HG02571 (cell line): ENCODE measurements around the gene PTH2.

Experiments used
- ATAC-seq: cut with Tn5 transposase; IDR thresholded peaks from one replicate; pipeline ENCODE4 v1.9.1; 2021; ENCODE audit warnings: mild to moderate bottlenecking, moderate library complexity; ENCODE audit not compliant: unreplicated experiment

PTH2 gene

DNA sequence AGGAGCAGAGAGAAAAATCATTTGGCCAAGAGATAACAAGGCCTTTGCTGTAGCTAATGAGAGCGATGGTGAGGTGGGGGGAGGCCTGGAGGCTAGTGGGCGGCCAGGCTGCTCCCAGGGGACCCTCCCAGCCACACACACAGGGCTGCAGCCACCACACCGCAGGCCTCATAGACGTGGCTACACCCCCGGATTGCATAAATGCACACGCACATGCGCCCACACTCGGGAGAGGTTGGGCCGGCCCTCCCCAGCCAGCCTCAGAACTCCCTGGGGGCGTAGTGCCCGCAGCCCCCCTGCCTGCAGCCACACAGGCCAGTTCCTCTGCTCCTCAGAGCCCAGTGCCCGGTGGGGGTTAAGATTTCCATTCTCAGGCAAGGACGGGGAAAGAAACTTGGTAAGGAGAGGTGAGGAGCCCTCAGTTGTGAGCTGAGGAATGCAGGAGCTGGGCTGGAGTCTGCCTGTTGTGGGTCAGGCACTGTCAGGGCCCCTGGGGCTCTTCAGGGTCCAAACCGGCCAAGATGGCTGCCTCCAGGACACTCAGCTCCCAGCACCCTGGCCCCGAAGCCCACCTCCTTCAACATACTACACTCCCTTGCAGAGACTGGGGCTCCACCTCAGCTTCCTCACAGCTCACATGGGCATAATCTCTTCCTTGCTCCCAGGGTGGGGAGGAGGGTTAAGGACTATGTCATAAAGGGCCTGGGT is 8.0 kb downstream of the PTH2 start:
- no peak for ATAC-seq

DNA sequence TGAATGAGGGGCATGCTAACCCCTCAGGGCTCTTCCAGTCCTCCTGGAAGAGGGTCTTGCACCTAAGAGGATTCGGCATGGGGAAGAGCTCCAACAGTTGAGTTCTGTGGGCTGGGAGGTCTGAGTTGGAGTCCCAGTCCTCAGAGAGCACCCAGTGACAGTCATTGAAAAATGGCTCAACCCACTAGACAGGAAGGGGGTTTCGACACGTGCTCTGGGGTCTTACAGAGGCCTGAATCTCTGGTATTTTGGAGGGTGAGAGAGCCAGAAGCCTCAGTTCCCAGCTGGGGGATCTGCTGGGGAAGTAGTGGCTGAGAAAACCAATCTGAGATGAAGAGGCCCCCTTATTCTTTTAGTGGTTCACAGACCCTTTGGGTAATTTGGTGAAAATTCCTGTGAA is 9.0 kb downstream of the PTH2 start:
- ATAC-seq = no peak

DNA sequence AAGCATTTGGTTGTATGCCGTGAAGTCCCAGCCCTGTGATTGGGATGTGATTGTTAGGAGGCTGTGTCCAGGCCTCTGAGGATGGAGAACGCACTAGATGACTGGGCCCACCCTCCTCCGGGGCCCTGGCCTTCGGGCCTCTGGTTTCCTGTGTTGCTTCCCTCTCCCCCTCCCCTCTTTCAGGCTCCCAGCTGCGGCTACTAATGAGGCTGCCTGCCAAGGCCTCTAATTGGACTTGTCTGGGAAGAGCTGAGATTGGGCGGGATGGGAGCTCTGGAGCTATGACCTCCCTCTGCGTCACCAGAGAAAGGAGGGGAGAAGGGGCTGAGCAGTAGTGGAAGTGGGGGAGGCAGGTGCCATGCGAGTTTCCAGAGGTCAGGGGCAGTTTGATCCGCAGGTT is 9.9 kb downstream of the PTH2 start:
- ATAC-seq = no peak

DNA sequence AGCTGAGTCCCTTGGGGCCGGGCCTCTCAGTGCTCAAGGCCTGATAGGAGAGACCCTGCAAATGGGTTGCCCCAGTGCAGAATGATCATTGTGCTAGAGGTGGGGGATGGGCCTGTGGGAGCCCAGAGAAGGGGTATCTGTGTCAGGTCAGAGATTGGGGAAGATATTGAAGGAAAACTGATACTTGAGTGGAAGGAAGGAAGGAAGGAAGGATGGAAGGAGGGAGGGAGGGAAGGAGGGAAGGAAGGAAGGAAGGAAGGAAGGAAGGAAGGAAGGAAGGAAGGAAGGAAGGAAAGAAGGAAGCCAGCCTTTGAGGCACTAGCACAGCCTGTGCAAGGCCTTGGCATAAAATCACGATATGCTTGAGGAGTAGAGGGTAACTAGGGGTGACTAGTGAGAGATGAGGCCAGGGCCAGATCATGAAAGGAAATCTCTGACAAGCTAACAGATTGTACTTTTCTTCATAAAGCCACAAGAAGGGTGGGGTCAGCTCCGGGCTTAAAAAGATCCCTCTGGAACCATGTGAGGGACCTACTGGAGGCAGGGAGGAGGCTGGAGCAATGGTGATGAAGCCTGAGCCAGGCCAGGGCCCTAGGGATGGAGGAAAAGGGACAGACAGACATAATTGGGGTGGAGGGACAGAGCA is 11.4 kb downstream of the PTH2 start:
- ATAC-seq = no peak

DNA sequence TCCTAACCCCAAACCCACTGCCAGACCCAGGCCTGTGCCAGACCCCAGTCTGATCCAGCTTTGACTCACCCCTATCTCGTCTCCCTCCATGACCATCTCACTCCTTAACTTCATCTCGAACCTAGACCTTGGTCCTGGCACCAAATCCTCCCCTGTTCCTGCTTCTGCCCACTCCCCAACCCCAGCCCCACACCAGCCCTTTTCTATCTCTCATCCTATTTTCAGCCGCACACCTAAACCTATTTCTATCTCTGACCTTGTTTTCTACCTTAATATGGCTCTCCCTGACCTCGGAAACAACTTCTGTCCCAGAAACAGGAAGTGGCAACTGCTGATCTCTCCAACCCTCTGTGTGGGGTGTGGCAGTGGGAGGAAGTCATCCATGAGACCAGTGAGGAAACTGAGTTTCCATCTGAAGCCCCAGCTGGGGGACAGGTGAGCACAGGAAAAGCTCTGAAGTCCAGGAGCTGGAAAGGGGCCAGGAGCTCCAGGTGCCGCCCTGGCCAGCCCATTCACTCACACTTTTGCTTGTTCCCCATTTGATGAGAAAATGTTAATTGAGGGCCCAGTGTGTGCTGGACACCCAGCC is 13.7 kb downstream of the PTH2 start:
- ATAC-seq = no peak

DNA sequence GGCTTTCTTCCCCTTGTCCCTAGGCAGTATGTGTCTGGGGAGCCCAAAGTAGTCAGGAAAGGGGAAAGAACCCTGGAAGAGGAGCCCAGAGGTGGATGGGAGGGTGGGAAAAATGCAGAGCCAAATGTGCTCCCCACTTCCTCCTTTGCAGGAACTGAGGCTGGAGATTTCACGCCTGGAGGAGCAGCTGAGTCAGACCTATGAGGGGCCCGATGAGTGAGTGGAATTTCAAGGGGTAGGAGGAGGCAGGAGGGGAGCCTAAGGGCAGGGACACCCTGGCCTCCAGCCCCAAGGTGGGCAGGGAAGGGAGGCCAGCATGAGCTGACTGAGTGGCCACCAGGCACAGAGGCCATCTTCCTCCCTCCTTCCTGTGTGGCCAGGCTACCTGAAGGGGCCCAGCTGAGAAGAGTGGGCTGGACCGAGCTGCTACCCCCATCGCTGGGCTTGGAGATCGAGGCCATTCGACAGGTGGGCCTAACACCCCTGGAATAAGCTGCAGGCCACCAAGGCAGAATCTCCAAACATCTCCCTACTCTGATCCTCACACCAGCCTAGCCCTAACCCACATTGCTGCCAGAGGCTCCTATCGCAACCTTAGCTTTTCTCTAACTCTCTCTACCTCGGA is 14.3 kb downstream of the PTH2 start:
- ATAC-seq = no peak

DNA sequence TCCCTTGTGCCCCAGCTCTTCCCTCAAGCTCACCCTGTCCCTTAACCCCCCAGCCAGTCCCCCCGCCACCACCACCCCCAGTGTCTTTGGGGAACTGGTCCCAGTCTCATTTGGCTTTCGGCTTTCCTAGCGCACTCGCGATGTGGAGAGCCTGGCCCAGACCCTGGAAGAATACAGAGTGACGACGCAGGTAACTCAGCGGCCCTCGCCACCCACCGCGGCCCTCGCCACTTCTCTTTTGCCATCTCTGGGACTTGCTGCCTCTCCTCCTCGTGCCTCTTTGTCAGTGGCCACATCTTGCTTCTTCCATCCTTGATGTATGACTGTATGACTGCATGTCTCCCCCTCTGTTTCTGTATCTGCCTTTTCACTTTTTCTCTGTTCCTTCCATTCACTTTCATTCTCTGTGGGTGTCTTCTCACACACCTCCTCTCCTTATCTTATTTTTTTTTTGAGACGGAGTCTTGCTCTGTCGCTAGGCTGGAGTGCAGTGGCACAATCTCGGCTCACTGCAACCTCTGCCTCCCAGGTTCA is 15.7 kb downstream of the PTH2 start:
- ATAC-seq = no peak

DNA sequence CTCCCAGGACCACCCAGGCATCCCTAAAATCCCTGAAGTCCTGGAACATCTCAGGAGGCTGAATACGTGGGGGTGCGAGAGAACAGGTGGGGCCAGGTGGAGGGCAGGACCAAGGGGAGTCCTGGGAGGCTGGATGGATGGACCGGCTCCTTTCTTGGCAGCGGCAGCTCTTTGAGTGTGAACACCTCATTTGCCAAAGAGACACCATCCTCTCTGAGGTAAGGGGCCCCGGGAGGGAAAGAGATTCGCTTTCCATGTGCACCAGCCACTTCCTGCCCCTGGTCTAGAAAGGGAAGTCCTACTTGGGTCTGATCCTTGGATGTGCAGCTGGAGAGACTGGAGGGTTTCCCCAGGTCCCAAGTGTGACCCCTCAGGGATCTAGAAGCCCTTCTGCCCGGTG is 16.2 kb downstream of the PTH2 start:
- no peak for ATAC-seq

DNA sequence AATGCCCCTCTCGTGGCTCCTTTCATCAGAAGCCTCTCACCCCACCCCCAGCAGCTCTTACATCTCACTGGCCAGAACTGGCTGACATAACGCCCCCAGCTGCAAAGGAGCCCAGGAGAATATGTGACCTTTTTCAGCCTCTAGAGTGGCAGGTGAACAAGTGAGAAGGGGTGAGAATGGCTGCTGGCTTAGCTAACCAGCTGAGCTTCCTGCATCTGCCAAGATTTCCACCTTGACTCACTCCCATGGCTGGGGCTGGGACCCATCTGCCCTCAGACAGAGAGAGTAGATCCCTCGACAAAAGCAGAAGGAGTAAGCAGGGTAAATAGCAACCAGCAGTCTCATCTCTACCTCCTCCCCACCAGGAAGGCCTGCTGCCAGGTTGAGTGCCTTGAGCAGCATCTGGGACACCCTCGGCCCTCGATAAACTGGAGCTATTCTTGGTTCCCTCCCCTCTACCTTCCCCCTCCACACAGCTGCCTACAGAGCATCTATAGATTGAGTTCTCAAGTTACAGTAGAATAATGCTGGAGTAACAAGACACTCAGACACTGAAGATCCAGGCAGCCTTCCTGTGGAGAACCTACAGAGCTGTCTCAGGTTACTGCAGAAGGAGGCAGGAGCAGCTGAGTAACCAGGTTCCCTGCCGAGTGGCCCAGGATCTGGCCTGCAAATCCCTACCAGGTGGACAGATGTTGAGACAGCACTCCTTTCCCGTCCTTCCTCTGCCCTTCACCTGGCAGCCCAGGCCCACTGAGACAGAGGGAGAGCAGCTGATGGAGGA is 19.6 kb downstream of the PTH2 start:
- ATAC-seq = no peak

DNA sequence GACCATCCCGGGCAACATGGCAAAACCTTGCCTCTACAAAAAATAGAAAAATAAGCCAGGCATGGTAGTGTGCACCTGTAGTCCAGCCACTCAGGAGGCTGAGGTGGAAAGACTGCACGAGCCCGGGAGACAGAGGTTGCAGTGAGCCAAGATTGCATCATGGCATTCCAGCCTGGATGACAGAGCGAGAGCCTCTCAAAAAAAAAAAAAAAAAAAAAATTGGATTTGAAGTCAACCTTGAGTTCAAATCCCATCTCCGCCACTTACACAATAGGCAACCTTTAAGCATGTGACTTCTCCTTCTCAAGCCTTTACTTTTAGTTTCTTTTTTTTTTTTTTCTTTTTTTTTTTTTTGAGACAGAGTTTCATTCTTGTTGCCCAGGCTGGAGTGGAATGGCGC is 23.2 kb downstream of the PTH2 start:
- ATAC-seq = no peak

DNA sequence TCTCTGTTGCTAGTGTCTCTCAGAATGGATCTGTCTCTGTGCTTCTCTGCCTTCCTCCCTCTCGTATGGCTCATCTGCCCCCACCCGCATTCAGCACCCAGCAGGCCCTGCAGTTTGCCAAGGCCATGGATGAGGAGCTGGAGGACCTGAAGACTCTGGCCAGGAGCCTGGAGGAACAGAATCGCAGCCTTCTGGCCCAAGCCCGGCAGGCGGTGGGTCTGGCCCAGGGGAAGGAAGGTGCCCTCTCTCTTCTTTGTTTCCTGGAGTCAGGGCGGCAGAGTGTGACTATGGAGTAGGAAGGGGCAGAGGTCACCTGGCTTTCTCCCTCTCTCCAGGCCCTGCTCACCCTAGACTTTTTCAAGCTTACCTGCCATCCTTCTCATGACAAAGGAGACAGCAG is 24.3 kb downstream of the PTH2 start:
- ATAC-seq = no peak

DNA sequence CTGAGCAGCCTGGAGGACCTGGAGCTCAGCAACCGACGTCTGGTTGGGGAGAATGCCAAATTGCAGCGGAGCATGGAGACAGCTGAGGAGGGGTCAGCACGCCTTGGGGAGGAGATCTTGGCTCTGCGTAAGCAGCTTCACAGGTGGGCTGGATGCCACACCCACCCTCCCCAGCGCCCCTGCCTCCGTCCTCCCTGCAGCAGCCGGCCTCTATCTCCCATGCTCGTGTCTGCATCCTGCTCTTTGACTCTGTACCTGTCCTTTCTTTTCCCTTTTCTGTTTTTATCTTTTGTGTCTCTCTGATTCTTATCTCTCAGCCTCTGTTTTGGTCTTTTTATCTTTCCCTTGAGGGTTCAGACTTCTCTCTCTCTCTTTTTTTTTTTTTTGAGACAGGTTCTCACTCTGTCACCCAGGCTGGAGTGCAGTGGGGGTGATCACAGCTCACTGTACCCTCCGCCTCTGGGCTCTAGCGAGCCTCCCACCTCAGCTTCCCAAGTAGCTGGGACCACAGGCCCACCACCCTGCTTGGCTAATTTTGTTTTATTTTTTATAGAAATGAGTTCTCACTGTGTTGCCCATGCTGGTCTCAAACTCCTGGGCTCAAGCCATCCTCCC is 25.1 kb downstream of the PTH2 start:
- ATAC-seq = no peak

DNA sequence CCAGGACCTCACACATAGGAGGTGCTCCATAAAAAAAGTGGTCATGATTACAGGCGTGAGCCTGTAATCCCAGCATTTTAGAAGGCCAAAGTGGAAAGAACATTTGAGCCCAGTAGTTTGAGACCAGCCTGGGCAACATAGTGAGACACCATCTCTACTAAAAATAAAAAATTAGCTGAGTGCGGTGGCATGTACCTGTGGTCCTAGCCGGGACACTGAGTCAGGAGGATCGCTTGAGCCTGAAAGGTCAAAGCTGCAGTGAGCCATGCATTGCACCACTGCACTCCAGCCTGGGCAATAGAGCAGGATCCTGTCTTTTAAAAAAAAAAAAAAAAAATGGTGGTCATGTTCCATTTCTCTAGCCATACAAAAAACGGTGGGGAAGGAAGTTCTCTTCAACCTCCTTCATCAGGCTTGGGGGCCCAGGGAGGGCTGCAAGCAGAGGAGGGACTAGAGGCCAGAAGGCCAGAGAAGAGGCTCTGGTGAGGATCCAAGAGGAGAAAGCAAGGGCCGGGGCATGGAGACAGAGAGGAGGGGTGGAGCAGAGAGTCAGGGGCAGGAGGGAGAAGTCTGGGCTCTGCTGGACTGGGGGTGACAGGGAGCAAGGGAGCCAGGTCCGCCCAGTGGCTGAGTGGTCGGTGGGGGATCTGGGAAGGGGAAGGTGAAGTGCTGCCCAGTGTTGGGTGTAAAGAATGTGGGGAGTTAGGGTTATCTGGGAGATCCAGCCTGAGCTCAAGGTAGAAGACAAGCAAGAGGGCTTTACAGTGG is 26.3 kb downstream of the PTH2 start:
- ATAC-seq = no peak

DNA sequence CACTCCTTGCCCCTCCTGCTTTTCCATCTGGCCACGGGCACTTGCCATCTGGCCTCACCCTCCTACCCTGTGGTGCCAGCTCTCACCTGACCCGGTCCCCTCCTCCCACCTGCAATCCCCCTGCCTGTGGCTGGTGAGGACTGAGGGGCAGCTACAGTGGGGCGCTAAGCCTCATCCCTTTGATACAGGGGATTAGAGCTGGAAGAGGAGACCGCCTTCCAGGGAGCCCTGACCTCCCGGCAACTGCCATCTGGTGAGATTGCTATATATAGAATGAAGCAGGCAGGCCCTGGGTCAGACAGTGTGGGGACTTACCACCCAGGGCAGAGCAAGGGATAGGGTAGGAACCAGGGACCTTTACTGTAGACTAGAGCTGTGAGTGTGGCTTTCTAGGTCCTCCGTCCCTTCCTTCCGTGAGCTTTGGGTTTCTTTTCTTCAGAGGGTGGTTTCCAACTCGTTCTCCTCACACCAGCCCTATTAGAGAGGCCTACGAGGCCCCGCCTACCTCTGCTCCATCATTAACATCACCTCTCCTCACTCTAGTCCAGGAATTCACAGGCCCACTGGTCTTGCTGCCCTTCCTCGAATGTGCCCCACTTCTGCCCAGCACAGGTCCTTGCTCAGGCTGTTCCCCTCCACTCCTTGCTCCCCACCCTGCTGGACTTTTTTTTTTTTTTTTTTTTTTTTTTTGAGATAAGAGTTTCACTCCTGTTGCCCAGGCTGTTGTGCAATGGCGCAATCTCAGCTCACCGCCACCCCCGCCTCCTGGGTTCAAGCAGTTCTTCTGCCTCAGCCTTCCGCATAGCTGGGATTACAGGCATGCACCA is 27.4 kb downstream of the PTH2 start:
- no peak for ATAC-seq

DNA sequence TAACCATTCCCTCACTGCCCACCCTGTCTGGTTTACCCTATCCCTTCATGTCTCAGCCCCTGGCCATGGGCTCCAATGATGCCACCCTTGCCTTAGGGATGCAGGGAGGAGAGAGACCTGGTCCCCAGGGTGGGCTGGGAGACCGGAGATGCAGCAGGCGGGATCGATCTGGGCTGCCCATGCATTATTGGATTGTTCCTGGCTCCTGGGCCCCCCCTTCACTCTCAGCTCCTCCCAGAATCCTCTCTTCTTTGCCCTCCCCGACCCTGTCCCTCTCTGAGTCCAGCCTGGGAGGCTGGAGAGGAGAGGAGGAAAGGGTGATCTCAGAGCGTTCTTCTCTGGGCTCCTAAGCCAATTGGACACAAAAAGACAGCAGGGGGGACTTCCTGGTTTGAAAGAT is 29.4 kb downstream of the PTH2 start:
- no peak for ATAC-seq

DNA sequence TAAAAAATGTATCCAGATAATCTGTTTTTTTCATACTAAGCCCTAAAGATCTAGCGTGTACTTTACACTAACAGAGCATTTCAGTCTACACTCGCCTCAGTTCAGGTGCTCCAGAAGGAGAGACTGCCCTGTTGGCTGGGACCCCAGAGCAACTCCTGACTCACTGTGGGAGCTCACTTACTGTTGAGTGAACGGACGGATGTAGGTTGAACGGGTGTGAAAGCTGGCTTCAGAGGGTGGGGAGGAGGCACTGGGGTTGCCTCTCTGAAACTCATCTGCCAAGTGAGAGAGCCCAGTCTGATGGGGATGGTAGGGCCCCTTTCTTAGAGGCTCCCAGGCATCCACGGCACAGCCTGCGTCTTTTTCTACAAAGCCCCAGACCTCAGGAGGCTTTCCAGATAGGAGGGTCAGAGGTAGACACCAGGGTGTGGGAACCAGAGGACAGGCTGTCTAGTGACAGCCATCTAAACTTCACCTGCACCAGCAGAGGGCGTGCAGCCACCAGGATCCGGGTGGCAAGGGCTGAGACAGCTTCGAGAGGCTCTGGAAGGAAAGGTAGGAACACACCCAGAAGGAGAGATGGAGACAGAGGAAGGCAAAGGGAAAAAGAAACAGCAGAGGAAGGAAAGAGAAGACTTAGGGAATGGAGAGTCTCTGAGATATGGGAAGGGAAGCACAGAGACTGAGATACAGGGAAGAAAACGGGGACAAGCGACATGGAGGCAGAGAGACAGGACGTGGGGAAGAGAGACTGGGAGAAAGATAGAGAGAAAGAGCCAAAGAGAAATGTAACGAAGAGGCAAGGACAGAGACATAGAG is 31.5 kb downstream of the PTH2 start:
- ATAC-seq = peak; percentile 51

DNA sequence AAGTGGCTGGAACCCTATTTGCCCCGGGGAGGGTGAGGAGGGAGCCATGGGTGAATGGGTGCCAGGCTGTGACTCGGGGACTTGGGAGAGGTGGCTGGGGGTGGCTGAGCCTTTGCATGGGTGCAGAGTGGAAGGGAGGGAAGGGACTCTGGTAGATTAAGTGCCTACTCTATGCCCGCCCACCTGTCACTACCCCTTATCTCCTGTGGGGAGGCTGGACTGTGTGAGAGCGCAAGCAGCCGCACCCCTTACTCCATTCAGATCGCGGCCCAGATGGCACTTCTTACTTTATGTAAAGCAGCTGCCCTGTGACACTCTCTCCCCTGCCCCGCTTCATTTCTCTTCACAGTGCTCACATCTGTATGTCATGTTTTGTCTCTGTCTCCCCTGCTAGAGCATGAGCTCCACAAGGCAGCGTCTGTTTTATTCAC is 32.3 kb downstream of the PTH2 start:
- no peak for ATAC-seq
